ENCODE measurements around the gene NDST1.
"Not testable (repeated sequence)": the region's sequence is repeated elsewhere in the genome, so short reads cannot be mapped to it uniquely, and the experiment has no call there.

Gene NDST1

DNA sequence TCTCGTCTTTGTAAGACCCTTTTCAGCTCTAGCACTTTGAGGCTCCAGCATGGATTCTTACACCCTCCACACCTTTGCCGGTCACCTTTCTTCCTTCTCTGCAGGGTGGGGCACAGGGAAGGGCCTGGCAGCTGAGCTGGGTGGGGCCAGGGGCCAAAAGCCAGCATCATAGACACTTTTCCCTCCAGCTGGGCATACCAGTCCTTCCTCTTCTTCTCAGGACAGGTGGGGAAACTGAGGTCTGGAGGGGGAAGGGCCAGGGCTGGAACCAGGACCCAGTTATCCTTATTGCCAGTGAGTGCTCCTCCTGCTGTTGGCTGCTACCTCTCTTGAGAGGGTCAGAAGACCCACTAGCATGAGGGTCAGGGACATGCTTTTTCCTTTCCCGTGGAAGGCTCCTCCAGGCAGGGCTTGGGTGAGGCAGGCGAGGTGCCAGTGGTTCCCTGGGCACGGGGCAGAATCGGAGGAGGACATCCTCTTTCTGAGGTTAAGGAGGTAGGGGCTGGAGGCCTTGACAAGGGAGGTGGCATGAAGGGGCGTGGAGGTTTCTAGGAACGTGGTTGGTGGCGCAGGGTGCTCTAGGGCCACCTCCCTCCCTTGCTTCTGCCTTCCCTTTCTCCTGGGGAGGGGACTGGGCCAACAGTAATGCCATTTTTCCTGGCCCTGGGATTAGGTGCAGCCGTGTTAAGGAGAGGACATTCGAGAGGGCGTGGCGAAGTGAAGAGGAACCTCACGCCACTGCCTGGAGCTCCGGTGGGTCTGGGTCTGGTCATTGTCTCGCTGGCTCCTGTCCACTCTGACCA, at the start of gene NDST1:
Gene NDST1, plus strand, starts transcription at position 658 of the 803 bp plus-strand sequence. CDS start 13,124 bp downstream, outside the sequence.
- no peak for DNase-seq

DNA sequence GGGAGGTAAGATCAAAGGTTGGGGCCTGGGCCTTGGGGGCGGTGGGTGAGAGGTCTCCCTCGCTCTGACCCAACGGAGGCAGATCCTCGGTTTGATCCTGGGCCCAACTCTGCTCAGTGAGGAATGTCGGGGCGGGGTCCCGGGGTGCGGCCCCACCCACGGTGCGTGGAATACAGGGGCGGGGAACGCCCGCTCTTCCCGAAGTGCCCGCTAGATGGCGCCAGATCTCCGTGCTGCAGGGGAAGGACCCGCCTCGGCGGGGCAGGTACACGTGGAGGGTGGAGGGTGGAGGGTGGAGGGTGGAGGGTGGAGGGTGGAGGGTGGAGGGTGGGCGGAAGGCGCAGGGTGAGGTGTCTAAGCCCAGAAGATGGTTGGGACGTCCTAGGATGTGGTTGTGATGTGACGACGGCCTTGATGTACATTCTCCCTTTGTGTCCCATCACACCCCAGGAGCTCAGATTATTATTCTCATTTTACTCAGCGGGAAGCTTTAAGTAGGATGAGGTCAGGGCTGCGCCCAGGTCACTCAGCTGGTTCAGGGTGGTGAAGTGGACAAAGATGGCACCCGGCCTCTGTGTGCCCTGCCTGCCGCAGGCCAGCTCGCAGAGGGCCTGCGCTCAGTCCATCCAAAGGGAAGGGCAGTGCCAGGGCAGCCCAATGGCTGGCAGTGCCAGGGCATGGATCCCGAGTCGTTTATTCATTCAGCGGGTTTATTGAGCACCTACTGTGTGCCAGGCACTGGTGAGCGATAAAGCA, 49.0 kb upstream of the NDST1 start:
- DNase-seq = peak; percentile 20 to 34

DNA sequence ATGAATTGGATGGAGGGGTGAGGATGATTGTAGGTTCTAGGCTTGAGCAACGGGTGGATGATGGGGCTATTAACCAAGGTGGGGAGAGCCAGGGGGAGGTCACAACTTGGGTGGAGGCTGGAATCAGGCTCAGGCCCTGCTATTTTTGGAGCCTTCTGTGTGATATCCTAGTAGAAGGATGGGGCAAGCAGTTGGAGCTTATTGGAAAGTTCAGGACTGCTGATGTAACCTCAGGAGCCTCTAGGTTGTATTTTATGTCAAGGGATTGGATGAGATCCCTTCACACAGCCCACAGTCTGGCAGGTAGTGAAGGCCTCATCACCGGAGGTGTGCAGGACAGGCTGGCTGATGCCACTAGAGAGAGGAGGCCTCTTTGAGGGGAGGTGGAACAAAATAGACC, 47.1 kb upstream of the NDST1 start:
- no peak for DNase-seq

DNA sequence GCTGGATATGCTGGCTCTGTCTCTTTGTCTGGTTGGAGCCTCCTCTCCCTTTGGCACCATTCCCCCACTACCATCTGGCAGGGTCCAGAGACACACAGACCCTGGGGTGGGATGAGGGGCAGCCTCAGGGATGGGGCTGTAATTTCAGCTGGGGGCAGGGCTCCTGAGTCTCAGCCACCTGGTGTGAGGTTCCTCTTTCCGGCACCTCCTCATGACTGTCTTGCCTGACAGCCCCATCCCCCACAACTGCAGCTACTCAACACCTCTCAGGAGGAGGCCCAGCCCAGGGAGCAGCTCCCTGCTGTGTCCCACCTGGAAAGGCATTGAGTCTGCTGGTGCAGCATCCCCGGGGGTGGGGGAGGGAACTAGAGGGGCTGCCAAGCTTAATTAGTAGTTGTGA, 46.7 kb upstream of the NDST1 start:
- DNase-seq = no peak

DNA sequence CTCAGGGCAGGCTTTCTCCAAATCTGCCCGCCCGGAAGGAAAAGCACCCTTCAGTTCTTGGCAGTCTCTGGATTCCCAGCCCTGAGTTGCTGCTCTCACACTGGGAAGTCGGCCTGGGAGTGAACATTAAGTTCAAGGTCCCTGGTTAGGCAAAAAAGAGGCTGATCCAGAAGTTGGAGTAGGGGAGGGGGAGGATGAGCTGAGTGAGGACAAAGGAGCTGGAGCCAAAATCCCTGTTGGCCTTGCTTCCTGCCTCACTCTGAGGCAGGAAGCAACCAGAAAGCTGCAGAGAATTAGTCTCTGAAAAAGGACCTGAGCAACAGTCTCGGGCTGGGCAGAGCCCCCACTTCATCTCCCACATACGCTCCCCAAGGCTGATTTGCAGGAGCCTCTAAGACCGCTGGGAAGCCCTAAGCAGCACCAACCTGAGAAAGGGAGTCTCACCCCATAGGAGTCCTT, 43.3 kb upstream of the NDST1 start:
- no peak for DNase-seq

DNA sequence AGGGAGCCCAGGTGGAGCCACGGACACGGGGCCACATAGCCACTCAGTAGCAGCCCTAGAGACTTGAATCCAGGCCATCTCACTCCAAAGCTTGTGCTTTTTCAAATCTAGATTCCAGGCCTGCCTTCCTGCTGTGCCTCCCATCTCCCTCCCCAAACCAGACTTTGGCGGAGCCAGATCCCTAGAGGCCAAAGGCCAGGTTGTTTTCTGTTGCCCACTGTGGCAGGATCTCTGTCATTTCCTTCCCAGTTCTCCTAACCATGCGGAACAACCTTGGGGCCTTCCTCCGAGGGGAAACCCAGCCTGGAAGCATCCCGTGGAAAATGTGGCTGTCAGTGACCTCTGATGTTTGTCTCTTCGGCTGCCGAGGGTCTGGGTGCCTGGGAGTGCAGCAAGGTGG, 42.0 kb upstream of the NDST1 start:
- DNase-seq = no peak

DNA sequence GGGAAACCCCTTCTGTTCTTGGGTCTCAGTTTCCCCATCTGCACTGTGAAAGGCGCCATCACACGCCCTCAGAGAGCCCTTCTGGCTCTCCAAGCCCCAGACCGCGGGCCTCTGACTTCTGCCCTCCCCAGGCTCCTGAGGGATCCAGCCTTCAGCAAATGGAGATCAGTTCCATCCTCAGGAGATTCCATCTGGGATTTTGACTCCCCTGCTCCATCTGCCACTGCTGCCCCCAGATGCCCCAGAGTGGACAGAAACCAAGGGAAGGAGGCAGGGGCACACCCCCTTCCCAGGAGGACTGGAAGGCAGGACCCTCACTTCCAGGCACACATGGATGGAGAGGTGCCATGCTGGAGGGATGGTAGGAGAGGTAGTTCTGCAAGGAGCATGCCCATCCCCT, 39.7 kb upstream of the NDST1 start:
- no peak for DNase-seq

DNA sequence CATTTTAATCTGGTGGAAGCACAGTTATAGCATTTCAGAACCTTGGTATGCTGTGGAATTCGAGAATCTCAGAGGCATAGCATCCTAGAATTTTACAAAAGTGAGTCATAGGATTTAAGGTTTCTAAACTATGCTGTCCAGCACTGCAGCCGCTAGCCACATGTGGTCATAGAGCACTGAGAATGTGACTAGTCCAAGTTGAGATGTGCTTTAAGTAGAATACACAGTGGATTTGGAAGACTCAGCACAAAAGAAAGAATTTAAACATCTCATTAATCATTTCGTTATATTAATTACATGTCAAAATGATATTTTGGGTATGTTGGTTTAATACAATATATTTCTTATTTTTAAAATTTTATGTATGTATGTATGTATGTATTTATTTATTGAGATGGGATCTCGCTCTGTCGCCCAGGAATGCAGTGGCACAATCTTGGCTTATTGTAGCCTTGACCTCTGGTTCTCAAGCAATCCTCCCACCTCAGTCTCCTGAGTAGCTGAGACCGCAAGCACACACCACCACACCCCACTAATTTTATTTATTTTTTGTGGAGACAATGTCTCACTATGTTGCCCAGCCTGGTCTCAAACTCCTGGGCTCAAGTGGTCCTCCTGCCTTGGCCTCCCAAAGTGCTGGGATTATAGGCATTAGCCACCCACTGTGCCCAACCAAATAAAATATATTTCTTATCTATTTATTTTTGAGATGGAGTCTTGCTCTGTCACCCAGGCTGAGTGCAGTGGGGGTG, 38.0 kb upstream of the NDST1 start:
- DNase-seq = no peak

DNA sequence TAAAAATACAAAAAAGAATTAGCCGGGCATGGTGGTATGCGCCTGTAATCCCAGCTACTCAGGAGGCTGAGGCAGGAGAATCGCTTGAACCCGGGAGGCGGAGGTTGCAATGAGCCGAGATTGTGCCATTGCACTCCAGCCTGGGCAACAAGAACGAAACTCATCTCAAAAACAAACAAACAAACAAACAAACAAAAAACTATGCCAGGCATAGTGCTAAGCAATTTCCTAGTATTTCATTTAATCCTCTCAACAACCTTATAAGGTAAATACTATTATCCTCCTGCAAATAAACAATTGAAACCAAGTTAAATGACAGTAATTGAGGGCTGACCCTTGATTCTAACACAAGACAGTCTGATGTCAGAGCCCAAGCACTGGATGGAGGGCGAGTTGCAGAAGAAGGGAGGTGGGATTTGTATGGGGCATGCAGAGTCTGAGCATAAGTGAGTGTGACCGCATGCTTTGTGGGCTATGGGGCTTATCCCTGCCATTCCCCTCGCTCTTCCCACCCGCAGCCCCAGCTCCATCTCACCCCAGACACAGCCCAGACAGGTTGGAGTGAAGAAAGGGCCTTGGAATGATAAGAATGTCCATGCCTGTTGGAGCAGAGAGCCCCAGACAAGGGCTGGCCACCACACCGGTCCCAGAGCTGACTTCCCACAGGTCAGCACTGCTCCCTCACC, 34.1 kb upstream of the NDST1 start:
- no peak for DNase-seq

DNA sequence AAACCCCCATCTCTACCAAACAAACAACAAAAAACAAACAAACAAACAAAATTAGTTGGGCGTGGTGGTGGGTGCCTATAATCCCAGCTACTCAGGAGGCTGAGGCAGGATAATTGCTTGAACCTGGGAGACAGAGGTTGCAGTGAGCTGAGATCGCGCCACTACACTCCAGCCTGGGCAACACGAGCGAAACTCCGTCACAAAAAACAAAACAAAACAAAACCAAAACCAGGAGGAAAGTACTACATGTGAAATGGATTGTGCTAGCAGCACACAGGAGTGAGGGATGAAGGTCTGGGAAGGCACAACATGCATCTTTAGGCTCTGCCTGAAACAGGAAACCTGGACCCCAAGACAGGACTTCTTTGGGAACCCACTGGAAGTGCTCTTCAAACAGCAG, 31.4 kb upstream of the NDST1 start:
- DNase-seq = not testable (repeated sequence)

DNA sequence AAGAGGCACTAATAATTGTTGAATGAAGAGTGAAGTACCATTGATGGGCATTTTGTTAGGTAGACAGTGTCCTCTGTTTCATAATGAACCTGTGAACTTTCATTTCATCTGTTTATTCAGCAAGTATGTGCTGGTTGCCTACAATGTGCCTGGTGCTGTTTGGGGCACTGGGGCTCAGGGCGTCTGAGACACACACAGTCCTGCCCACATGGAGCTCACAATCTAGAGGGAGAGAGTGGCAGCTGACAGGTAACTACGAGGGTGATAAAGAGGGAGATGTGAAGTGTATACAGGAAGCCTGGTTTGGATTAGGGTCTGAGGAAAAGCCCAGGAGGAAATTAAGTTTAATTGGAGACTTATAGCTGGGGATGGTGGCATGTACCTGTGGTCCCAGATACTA, 28.5 kb upstream of the NDST1 start:
- no peak for DNase-seq

DNA sequence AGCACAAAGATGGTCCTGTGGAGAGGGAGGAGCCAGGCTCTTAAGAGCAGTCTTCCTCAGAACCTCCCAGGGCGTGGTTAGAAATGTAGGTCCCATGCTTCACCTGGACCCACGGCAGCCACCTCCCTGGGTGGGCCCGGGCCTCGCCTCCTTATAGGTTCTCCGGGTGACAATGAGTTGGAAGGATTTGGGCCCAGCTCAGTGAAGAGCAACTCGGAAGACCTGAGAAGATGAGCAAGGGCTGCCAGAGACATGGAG, 26.3 kb upstream of the NDST1 start:
- no peak for DNase-seq

DNA sequence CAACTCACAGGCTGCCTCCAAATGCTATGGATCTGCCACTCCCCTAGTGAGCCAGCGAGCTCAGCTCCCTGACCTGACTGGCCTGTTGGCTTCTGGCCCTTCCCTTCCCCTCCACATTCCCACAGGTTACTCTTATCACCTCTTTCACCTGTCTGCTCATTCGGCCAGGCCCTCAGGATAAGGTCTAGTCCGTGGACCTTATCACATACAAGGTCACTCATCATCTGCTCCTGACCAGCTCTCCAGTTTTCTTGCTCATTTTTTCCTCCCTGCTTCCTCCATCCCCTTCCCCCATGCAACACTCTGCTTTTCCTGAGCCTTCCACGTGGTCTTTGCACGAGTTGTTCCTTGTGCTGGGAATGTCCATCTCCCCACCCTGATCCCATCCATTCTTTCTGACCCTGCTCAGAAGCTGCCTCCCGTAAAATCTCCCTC, 25.9 kb upstream of the NDST1 start:
- no peak for DNase-seq

DNA sequence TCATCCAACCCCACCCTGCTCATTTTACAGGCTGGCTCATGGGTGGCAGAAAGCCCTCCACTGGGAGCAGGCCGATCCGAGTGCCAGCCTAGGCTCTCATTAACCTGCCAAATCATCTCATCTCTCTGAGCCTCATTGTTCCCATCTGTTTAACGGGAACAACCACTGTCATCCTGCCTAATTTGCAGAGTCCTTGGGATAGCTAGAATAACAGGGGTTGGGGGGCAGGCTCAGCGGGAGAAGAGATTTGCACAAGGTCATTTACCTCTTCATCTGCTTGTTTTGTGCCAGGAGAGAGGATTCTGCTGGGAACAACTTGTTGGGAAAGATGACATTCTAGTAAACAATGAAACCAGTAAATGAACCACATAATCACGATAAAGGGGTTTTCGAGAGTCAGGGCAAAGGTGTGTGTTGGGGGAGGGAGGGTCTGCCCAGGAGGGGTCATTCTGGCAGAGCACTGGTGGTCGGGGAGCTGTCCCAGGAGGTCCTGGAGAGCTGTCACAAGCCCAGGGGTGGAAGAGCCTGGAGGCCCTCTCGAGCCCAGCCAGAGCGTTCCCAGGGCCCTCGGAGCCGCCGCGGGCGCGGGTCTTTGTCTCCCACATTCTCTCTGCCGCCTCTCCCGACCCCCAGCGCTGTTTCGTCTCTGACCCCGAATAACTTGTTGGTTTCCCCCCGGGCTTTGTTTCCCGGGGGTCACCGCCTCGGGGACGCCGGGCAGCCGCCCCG, 22.8 kb upstream of the NDST1 start:
- DNase-seq = no peak

DNA sequence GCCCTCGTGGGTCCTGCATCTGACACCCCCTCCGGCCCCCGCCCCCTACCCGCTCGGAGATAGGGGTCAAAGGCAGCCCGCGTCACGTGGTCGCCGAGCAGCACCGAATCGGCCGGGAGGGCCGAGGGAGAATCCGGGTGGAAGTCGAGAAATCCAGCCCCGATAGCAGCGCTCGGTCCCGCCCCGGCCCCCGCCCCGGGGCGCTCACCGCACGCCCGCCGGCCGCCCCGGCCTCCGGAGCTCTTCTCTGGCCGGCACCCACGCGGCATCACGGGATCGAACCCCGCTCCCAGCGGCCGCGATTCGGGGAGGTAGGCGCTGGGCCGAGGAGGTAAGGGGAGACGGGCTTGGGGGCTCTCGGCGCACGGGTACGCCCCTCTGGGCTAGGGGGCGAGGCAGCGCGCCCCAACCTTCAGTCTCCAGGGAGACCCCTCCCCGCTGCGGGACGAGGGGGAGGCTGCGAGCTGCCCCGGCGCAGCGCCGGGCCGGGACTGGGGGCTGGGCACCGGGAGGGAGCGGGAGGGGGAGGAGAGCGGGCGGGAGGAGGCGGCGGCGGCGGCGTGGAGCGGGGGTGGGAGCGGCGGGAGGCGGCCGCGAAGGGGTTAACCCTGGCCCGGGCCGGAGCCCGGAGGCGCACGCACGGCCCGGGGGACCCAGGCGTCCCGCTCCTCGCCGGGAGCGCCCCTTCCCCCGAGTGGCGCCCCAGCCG, 22.1 kb upstream of the NDST1 start:
- DNase-seq = no peak

DNA sequence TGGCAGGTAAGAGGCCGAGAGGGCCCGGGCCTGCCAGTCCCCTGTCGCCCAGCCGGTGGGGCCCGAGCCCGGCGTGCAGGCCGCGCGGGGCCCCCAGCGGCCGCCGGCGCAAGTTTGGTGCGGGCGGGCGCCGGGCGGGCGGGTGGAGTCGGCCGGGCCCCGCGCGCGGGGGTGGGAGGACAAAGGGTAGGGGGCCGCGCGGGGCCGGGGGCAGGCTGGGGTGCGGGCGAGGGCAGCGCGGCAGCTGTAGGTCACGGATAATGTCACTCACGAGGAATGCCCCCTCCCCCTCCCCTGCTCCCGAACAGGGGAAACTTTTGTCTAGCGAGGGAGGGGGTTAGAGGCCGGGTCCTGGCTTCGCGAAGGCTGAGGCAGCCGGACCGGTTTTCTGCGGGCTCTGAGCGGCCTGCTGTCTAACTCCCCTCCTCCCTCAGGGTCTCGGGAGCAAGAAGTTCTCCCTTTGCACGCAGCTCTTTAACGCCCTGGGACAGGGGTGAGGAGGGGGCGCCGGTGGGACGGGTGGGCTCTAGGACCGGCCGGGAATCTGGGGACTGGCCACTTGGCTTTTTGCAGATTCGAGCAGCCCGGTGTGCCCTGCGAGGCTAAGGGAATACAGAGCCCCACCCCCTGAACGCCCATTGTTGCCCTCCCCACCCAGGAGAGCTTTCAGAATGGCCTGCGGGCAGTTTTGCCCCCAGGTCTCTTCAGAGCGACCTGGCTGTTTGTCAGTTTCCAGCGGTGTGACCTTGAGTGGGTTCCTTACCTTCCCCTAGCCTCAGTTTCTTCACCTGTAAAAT, 21.3 kb upstream of the NDST1 start:
- peak in 1 of 2 experiments; percentile 4 for DNase-seq

DNA sequence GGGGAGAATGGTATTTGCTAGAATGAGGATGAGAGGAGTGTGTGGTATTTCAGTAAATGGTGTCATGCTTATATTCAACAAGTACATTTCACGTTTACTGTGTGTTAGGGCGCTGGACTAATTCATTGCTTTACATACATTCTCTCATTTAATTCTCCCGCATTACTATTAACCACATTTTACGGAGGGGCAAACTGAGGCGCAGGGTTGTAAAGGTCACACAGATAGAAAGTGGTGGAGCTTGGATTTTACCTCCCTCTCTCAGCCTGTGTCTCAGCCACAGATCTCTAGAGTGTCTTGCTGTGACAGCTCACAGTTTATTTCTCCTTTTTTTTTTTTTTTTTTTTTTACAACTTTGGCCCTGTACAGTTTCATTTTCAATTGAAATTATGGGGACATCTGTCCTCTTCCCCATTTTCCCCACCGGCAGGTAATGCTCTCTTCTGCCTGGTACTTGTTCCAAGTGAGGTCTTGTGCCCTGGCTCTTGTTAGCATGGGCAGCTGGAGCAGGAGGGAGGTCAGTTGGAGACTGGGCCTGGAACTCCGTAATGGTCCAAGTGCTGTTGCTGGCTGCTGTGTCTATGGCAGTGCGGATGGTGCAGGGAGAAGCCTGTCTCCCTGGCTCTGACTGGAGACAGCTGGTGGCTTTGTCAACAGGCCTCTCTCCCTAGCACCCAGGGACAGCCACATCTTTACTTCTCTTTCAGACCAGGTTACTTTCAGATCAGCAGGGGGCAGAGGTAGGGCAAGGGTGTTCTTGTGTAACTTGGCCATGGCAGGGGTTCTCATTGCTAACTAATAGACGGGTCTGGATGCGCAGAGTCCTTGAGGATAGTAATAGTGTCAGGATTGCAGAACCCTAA, 20.5 kb upstream of the NDST1 start:
- no peak for DNase-seq

DNA sequence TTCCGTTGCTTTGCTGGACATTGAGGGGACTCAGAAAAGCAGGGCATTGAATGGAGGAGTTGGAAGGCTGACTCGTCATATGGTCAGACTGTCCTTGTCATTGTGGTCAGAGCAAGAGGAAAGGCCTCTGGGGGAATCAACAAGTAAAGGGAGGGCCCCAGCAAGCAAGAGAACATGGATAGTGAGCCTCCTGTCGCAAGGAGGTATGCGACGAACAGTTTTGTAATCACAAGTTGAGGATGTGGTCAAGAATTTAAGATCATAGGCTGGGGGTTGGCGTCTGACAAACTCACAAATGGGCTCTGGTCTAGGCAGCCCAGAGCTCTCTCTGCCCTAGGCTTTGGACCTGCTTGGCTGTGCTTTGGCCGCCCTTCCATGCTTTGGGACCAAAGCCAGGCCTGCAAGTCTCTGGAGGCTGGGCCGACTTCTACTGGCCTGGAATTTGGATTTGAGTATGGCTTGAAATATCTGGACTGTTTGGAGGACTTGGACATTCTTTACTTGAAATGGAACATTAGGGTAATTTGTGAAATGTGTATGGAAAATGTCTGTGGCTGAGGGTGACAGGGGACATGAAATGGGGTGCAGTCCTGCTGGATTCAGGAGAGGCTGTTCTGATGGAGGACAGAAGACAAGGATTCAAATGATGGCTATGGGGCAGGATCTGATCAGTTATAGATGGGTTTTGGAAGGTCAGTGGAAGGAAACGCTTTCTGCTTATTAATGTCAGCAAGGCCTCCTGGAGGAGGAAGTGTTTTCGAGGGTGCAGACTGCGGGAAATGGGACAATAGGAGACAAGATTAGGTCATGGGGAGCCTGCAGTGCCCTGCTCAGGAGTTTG, 19.2 kb upstream of the NDST1 start:
- DNase-seq = no peak

Data from NCI-H187 (cell line).